ENCODE data around the gene SFR1.

GRCh38 chr10:104096692-104097091, 25.3 kb upstream of the SFR1 start:
- TF ChIP-seq CTCF (IDR thresholded peaks at IDR 0.05; ENCODE audit: insufficient read depth, low read length) (no peak), POLR2AphosphoS5 (IDR thresholded peaks at IDR 0.05; ENCODE audit: low read depth) (no peak), REST (IDR thresholded peaks at IDR 0.05; ENCODE audit: insufficient replicate concordance, low read depth) (no peak), SPI1 (IDR thresholded peaks at IDR 0.05; ENCODE audit: borderline replicate concordance, low read depth) (no peak), GABPA (IDR thresholded peaks at IDR 0.05; ENCODE audit: low read depth) (no peak)
